HG02610 (cell line): ENCODE results near the gene PARP6.

Source experiments
- ATAC-seq: cut with Tn5 transposase; IDR thresholded peaks from one replicate; pipeline ENCODE4 v1.9.1; 2021; ENCODE audit warnings: mild to moderate bottlenecking, moderate library complexity; ENCODE audit not compliant: unreplicated experiment

Gene PARP6, protein sequence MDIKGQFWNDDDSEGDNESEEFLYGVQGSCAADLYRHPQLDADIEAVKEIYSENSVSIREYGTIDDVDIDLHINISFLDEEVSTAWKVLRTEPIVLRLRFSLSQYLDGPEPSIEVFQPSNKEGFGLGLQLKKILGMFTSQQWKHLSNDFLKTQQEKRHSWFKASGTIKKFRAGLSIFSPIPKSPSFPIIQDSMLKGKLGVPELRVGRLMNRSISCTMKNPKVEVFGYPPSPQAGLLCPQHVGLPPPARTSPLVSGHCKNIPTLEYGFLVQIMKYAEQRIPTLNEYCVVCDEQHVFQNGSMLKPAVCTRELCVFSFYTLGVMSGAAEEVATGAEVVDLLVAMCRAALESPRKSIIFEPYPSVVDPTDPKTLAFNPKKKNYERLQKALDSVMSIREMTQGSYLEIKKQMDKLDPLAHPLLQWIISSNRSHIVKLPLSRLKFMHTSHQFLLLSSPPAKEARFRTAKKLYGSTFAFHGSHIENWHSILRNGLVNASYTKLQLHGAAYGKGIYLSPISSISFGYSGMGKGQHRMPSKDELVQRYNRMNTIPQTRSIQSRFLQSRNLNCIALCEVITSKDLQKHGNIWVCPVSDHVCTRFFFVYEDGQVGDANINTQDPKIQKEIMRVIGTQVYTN

GRCh38 chr15:72272213-72272996 is at the start of gene PARP6:
PARP6 (minus strand) TSS chr15:72272554; CDS start chr15:72267477, 5,077 bp downstream.
- peak; percentile 96 for ATAC-seq

DNA sequence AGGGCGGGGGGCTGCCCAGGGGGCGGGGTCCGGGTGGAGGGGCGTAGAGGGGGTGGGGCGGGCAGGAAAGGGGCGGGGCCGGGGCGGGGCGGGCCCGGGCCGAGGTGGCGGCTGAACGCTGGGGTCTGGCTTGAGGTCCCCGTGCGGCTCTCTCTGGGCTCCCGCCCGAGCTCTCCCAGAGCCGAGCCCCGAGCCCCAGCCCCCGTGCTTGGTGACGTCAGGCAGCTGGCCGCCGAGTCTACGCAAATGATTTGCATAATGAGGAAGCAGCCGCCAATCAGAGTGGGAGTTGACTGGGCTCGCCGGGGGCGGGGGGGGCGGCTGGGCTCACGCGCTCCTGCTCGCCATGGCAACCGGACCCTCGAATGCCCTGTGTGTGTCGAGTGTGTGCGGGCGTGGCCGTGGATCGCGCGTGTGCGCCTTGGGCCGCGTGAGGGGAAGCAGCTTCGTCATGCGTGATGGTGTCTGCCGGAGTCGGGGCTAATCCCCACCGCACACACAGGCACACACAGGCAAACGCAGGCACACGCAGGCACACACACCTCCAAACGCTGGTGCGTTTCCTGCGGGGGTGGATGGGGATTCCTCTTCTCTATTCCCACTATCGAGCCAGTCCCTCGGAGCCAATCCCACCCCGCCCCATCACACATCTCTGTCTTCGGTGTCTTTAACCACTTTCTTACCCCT is 47.8 kb upstream of the PARP6 start, which contains the start of gene CELF6:
Gene CELF6, minus strand, starts transcription at position 173 of the 687 bp plus-strand sequence. CDS start 283 bp downstream, outside the sequence.
- ATAC-seq = peak; percentile 65

GRCh38 chr15:72319360-72319984 is 47.1 kb upstream of the PARP6 start:
- ATAC-seq = peak; percentile 21

DNA sequence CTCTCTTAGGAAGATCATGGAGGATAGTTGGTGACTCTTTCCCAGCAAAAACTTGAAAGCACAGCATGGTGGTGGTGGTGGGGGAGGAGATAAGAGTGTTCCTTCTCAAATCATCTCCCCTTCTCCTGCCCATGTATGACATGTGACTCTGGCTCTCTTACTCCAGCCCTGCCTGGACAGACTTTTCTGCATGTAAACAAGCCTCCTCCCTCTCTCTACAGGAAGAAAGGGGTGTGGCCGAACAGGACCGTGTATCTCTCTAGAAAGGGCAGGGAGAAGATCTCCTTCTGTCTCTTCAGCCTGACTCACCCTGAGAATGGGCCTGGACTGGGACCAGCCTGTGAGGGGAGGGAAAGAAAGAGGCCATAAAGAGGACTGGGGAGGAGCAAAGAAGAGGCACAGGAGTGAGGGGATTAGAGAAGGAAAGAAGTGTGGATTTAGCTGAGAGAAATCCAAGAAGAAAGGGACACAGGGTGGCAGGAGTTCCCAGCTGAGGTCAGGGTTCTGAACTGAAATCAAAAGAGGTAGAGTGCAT is 46.1 kb upstream of the PARP6 start:
- no peak for ATAC-seq

- no peak for ATAC-seq
Measured at GRCh38 chr15:72315706-72316370, 43.5 kb upstream of the PARP6 start.

GRCh38 chr15:72313881-72314280 is 41.5 kb upstream of the PARP6 start:
- no peak for ATAC-seq

DNA sequence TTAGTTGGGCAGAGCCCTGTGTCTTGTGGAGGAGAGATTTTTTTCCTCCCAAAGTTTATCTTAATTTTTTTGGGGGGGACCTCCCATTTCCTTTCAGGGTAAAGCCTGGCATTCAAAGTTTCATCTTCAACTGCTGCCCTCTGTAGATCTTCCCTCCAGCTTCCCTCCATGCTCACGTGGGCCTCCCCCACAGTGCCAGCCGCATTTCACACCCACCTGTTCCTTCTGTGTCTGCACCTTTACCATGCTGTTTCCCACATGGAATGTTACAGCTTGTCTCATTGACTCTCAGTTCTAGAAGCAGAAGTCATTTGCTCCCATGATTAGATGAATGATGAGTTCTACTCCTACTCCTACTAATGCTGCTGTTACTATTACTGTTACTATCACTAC is 41.1 kb upstream of the PARP6 start:
- ATAC-seq = no peak

DNA sequence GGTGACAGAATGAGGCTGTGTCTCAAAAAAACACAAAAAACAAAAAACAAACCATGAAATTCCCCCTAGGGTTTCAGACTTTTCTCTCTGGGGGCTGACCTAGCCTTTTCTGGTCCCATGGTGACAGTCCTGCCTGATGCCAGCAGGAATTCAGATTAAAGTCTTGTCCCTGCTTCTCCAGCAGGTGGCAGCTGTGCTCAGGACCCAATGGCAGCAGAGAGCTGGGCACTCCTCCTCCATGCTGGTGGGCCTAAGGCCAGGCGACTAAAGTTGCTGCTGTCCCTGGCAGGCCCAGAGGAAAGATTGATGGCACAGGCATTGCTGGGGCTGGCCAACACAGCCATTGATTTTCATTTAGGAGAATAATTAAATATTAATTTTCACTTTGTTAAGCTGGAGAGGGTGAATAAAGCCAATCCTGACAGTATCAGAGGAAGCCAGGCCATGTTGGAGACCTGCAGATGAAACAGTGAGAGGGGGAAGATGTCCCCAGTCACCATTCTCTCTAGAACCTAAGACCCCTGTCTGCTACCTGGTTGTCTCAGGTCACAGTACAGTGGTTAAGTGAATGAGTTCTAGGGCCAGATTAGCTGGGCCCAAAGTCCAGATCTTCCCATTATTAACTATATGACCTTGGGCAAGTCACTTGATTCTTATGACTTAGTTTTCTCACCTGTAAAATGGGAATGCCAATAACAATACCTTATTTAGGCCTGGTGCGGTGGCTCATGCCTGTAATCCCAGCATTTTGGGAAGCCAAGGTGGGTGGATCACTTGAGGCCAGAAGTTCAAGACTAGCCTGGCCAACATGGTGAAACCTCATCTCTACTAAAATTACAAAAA is 40.5 kb upstream of the PARP6 start:
- ATAC-seq = peak; percentile 71

DNA sequence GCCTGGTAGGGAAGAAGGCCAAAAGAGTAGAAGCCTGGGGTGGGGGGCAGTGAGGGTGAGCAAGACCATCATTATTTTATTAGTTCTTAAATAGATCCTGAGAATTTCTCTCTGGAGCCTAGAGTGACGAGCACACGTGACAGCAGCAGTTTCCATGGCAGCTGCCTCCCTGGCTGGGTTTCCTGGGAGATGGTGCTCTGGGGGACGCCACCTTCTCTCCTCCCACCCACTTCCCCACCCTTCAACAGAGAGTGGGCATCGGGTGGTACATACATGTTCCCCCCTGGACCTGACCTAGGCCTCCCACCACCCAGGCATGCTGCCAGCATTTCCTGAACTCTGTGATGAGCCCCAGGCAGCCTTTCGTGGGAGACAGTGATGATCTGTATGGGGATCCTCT is 34.7 kb upstream of the PARP6 start:
- no peak for ATAC-seq

- ATAC-seq = no peak
Measured at GRCh38 chr15:72306211-72306785, 33.9 kb upstream of the PARP6 start.

- ATAC-seq = no peak
Measured at GRCh38 chr15:72304596-72304995, 32.2 kb upstream of the PARP6 start.

- ATAC-seq = no peak
Measured at GRCh38 chr15:72302955-72303354, 30.6 kb upstream of the PARP6 start.

- no peak for ATAC-seq
Measured at GRCh38 chr15:72289597-72290325, 17.4 kb upstream of the PARP6 start.

DNA sequence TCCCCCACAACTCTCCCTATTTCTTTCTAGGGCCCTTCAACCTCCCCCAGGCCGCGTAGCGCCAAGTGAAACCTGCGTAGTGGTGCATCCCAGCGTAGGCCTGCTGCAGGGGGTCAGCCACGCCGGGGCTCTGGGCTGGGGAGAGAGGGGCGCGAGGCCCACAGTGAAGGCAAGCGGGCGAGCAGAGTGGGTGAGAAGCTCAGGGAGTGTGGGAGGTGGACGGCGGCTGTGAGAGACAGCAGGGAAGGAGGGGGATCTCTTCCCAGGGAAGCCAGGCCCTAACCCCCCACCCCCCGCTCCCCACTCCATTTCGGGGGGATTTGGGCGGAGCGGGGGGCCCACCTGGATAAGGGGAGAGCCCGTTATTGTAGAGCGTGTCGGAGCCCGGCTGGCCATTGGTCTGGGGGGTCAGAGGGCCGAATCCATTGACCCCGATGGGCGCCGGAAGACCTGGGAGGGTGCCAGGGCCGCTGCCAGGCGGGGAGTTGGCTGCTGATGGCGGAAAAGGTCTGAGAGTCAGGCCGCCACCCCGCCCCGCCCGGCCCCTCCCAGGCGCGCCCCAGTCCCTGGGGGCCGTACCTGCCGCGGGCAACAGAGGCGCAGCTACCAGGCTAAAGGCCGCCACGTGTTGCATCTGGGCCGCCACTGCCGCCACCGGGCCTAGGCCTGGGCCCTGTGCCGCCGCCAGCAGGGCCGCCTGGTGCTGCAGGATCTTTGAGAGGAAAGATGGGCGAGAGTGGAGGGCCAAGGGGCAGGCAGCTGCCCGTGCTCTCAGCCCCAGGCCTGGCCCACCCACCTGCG is 16.6 kb upstream of the PARP6 start:
- no peak for ATAC-seq

DNA sequence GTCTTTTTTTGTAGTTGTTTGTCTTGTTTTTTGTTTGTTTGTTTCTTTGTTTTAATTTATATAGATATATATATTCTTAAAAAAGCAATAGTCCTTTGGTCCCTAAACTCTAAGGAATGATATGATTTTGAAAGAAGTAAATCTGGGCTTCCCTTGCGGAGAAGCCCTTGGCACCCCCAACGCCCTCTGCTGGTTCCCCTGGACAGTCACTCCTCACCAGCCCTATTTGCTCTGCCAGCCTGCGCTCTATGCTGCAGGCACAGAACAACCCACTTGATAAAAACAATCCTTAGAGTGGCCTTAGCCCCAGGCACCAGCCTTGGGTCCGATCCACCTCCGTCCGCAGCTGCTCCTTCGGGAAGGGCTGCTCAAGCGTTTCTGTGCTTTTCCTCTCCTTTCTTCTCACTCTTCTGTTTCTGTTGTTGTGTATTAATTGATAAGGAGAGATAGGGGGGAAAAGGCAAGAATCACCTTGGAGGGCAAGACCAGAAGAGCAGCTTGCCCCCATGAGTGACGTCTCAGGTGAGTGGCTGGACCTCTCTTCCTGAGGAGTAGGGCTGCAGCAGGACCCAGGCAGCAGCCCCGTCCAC is 13.7 kb upstream of the PARP6 start:
- no peak for ATAC-seq

DNA sequence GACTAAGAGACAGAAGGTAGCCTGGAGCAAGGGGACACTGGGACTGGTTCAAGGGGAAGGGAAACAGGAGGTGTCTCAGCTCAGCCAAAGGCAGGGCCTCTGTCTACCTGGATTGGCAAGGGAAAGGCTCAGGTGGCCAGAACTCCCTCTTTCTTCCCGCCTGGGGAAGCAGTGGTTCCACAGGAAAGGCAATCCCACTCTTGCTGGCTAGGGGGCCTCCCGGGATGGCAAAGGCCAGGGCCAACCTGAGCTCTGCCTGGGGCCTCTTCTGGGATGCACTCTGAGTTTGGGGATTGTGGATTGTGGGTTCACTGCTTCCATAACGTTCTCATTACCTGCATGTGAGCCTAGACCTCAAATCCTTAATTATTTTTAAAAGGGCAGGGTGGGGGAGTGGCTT is 13.0 kb upstream of the PARP6 start:
- ATAC-seq = no peak

DNA sequence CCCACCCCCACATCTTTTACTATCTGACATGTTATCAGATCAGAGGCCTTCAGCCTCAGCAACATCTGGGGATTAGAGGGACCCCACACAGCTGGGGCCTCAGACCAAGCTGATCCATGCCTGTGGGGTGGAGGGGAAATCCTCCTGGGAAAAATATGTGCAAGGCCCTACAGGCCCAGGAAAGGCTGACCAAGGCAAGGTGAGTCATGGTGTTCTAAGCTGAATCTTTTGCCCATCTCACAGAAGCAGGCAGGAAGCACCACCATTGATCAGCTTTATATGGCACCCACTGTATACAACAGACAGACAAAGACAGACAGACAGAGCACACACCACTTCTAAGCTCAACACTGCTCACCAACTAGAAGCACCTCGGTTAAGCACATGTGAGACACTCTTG is 12.4 kb upstream of the PARP6 start:
- ATAC-seq = no peak
